HepG2 (cell line): ENCODE measurements around the gene MSI2. TPM values are rescaled to one million over a fixed set of nuclear protein-coding genes. Genes with fewer than 3 reads are reported as not detected.

Experiments
- ATAC-seq: fragments of 200-7000 bp; cut with Tn5 transposase; 3 replicates; pipeline ENCODE4 v1.9.1; 2020; ENCODE audit warnings: mild to moderate bottlenecking, moderate library complexity
- BruUV-seq: library from RNA; stranded (reverse); fragments of 400-500 nt; replicated peaks from 2 replicates; lab custom pipeline; 2021; lab: Mats Ljungman, UMichigan
- CTCF ChIA-PET: fragments of 300-600 bp; formaldehyde crosslinking; extraction: SDS; loops from one replicate; lab custom pipeline; 2021; ENCODE audit warnings: low total read pairs, inconsistent platforms, low intra/inter-chr PET ratio; lab: Yijun Ruan, JAX
- POLR2A ChIA-PET: fragments of 350-600 bp; sonication (Branson Sonifier 250); formaldehyde crosslinking; loops from one replicate; lab custom pipeline; 2020; ENCODE audit warnings: antibody characterized with exemption, inconsistent platforms; lab: Yijun Ruan, JAX
- DNase-seq: peaks from one replicate; pipeline ENCODE4 v3.0.0-alpha.2; 2015; ENCODE audit warnings: low spot score
- FAIRE-seq: peaks from 3 replicates; lab custom pipeline; 2011; peaks lifted over from hg19 to GRCh38; lab: Jason Lieb, UNC
- H2AFZ ChIP-seq: one replicate; pipeline ENCODE4 v1.6.1; 2011; ENCODE audit warnings: low read length, inconsistent platforms
- H3K27ac ChIP-seq: fragments of 300-600 bp; 3 replicates; pipeline ENCODE4 v1.8.0; 2011; ENCODE audit warnings: mixed run types, mild to moderate bottlenecking, mixed read lengths, low read length, inconsistent platforms; ENCODE audit not compliant: insufficient read depth; ENCODE audit errors: extremely low read length
- H3K27me3 ChIP-seq, 2 experiments: fragments of 200-600 bp in 1 of 2; 2 replicates in 1 of 2; 3 replicates in 1 of 2; pipeline versions ENCODE4 v1.6.0 to v1.8.0; 2011; ENCODE audit warnings: low read length in 2 of 2, mild to moderate bottlenecking in 2 of 2, moderate library complexity in 2 of 2, inconsistent platforms in 1 of 2; ENCODE audit not compliant: insufficient read depth in 2 of 2, control insufficient read depth in 1 of 2
- H3K36me3 ChIP-seq, 2 experiments: fragments of 200-600 bp in 1 of 2; replicated peaks in 1 of 2; 2 replicates in 1 of 2; 3 replicates in 1 of 2; pipeline versions ENCODE4 v1.5.1 to v1.8.0; 2011; ENCODE audit warnings: low read length in 2 of 2, inconsistent platforms in 1 of 2; ENCODE audit not compliant: insufficient read depth in 2 of 2, control insufficient read depth in 1 of 2
- H3K4me1 ChIP-seq: 2 replicates; pipeline ENCODE4 v1.5.1; 2012; ENCODE audit warnings: low read length, inconsistent platforms; ENCODE audit not compliant: insufficient read depth
- H3K4me2 ChIP-seq: 2 replicates; pipeline ENCODE4 v1.6.0; 2011; ENCODE audit warnings: low read depth, low read length, inconsistent platforms
- H3K4me3 ChIP-seq, 3 experiments: fragments of 200-600 bp in 1 of 3; sonication (generic), shearing (Covaris generic) in 1 of 3; replicated peaks in 1 of 3; 2 replicates each; pipeline ENCODE4 v1.5.1; 2011 to 2016; ENCODE audit warnings: low read length in 3 of 3, inconsistent platforms in 2 of 3, low read depth in 2 of 3, mild to moderate bottlenecking in 2 of 3, control low read depth in 1 of 3, mixed read lengths in 1 of 3; ENCODE audit not compliant: insufficient read depth in 1 of 3
- H3K79me2 ChIP-seq: one replicate; pipeline ENCODE4 v1.6.1; 2011; ENCODE audit warnings: low read length, inconsistent platforms; ENCODE audit not compliant: insufficient read depth
- H3K9ac ChIP-seq: 2 replicates; pipeline ENCODE4 v1.6.0; 2011; ENCODE audit warnings: mild to moderate bottlenecking, low read depth, low read length, inconsistent platforms; ENCODE audit not compliant: insufficient read depth
- H3K9me3 ChIP-seq: 2 replicates; pipeline ENCODE4 v1.5.1; 2012; ENCODE audit warnings: mild to moderate bottlenecking, low read length
- H4K20me1 ChIP-seq: 2 replicates; pipeline ENCODE4 v1.6.0; 2011; ENCODE audit warnings: inconsistent platforms, mild to moderate bottlenecking, low read length, moderate library complexity; ENCODE audit not compliant: insufficient read depth
- ASH2L ChIP-seq: fragments of 300-600, 200-600 bp; sonication (generic); IDR thresholded peaks from 2 replicates; pipeline ENCODE4 v1.7.0; 2017; ENCODE audit warnings: low read depth, mild to moderate bottlenecking, moderate library complexity, mixed read lengths, low read length; ENCODE audit not compliant: insufficient read length
- CREM ChIP-seq, 2 experiments: sonication (generic) in 1 of 2; formaldehyde crosslinking in 1 of 2; IDR thresholded peaks; 2 replicates each; pipeline versions ENCODE4 v1.4.0 to v1.6.1; 2016 to 2020; ENCODE audit warnings: antibody characterized with exemption in 1 of 2, mild to moderate bottlenecking in 1 of 2, missing genetic modification reagents in 1 of 2
- DBP ChIP-seq: sonication (generic); formaldehyde crosslinking; IDR thresholded peaks from 2 replicates; pipeline ENCODE4 v1.4.0; 2020; ENCODE audit warnings: missing genetic modification reagents; ENCODE audit errors: not compliant biosample characterization
- ETS1 ChIP-seq: sonication (generic); formaldehyde crosslinking; IDR thresholded peaks from 2 replicates; pipeline ENCODE4 v1.4.0; 2020; ENCODE audit warnings: missing genetic modification reagents
- GATA4 ChIP-seq: sonication (generic); IDR thresholded peaks from 2 replicates; pipeline ENCODE4 v1.6.1; 2016; ENCODE audit warnings: antibody characterized with exemption, low read depth, borderline replicate concordance
- HNF4A ChIP-seq: sonication (generic); formaldehyde crosslinking; IDR thresholded peaks from 2 replicates; pipeline ENCODE4 v1.4.0; 2020; ENCODE audit warnings: missing genetic modification reagents
- PAX8 ChIP-seq: sonication (generic); formaldehyde crosslinking; IDR thresholded peaks from 2 replicates; pipeline ENCODE4 v1.8.0; 2022; ENCODE audit warnings: mild to moderate bottlenecking, missing genetic modification reagents, borderline replicate concordance
- POGK ChIP-seq: sonication (generic); formaldehyde crosslinking; conservative IDR thresholded peaks from 2 replicates; pipeline ENCODE4 v1.8.0; 2022; ENCODE audit warnings: mild to moderate bottlenecking, moderate library complexity, missing genetic modification reagents
- PPARG ChIP-seq: conservative IDR thresholded peaks from 2 replicates; pipeline ENCODE4 v1.6.1; 2016; ENCODE audit warnings: missing biosample characterization, missing genetic modification reagents
- SALL1 ChIP-seq: sonication (generic); formaldehyde crosslinking; IDR thresholded peaks from 2 replicates; pipeline ENCODE4 v1.8.0; 2022; ENCODE audit warnings: mild to moderate bottlenecking, missing genetic modification reagents
- SIX4 ChIP-seq: sonication (generic); formaldehyde crosslinking; IDR thresholded peaks from 2 replicates; pipeline ENCODE4 v1.4.0; 2020; ENCODE audit warnings: missing genetic modification reagents
- ZMYM2 ChIP-seq: sonication (generic); formaldehyde crosslinking; IDR thresholded peaks from 2 replicates; pipeline ENCODE4 v1.8.0; 2022; ENCODE audit warnings: mild to moderate bottlenecking, missing genetic modification reagents
- ZNF639 ChIP-seq: conservative IDR thresholded peaks from 2 replicates; pipeline ENCODE4 v1.6.1; 2018; ENCODE audit warnings: missing genetic modification reagents
- ZNF687 ChIP-seq: sonication (generic); formaldehyde crosslinking; IDR thresholded peaks from 2 replicates; pipeline ENCODE4 v1.5.1; 2020; ENCODE audit warnings: mild to moderate bottlenecking, missing genetic modification reagents, moderate library complexity
- WGBS: methylation state at CpG from one replicate; pipeline ENCODE4 v1.1.6; 2017; ENCODE audit warnings: low lambda C conversion rate; 5-methylcytosine and 5-hydroxymethylcytosine counted together
- in situ Hi-C: cut with HindIII; loops from 2 replicates; pipeline ENCODE4 v1.10.0; 2017; ENCODE audit warnings: low pct_unique_long_range_greater_than_20kb; ENCODE audit not compliant: extremely low pct_ligation_motif_present
- intact Hi-C: fragments of 100-400 bp; cut with micrococcal nuclease; formaldehyde crosslinking; loops from one replicate; pipeline ENCODE4 v1.10.0; 2022; ENCODE audit not compliant: unreplicated experiment
- polyA plus RNA-seq, 8 experiments: library from polyadenylated mRNA; depleted of rRNA in 3 of 8; stranded (reverse) in 7 of 8; unstranded in 1 of 8; fragments of >200 nt; fragmentation: Illumina TruSeq in 4 of 8; extraction: Trizol in 4 of 8; gene quantifications; 2 replicates each; pipeline versions ENCODE4 v1.2.1 to v1.2.3, GENCODE V29; 2011 to 2016; ENCODE audit warnings: low read depth in 4 of 8, missing spikeins in 1 of 8, mixed read lengths in 1 of 8; ENCODE audit not compliant: insufficient read depth in 1 of 8
- total RNA-seq, 5 experiments: library from RNA; depleted of rRNA; stranded (reverse); fragments of >200 nt; fragmentation: Illumina TruSeq; extraction: Trizol; gene quantifications; 2 replicates each; pipeline ENCODE4 v1.2.3, GENCODE V29; 2016; ENCODE audit warnings: low read depth in 1 of 5

The MSI2 gene
- total and polyA plus RNA-seq, 2 of the 13 experiments (the other 11 are each of a cell fraction or from before 2014, with no cell fraction given), result 77.5 to 78.4 TPM

GRCh38 chr17:57373048-57373447, 116.7 kb downstream of the MSI2 start:
- 80% methylated on average over 4 of the region's 4 CpGs for WGBS
- no peaks in the 10 kb centered on the region for H3K27me3 ChIP-seq
- H3K4me3 ChIP-seq, result no peak overlapping the region
- ATAC-seq (no peak), DNase-seq (peak; percentile 49), FAIRE-seq (no peak)
- no peak overlapping the region for H2AFZ ChIP-seq
- peak overlapping the region; percentile 57 for H3K27ac ChIP-seq
- in situ Hi-C loops (no loop called here), intact Hi-C loops (loop anchor here (5.0 kb wide), 2 partner anchors 36 to 84 kb away; no protein-coding TSS in a partner anchor)
- H3K4me2 ChIP-seq, result peak overlapping the region; percentile 49
- no TSS peak for BruUV-seq
- H3K79me2 ChIP-seq, result peaks cover 34% of the 10 kb centered on the region
- H3K9me3 ChIP-seq, result peaks cover 6% of the 10 kb centered on the region; the same call in 1 of the 2 replicates
- ChIA-PET CTCF (no interaction called here), POLR2A (interaction anchor here (0.6 to 2.4 kb wide), 5 partner anchors 35 to 145 kb away, joined by 3 to 20 read pairs (median 3); no protein-coding TSS in a partner anchor)
- no peak overlapping the region; the same call in 1 of the 2 replicates for H3K9ac ChIP-seq
- H4K20me1 ChIP-seq, result no peaks in the 10 kb centered on the region; the same call in 1 of the 2 replicates
- H3K4me1 ChIP-seq, result peaks cover 93% of the 10 kb centered on the region
- no peaks in the 10 kb centered on the region; a peak in 2 of 5 replicates for H3K36me3 ChIP-seq
- TF ChIP-seq ZMYM2 (peak; percentile 83), HNF4A (CRISPR knock-in tag) (peak; percentile 17; the same call in 1 of the 2 replicates), ZNF687 (CRISPR knock-in tag) (peak; percentile 35; the same call in 1 of the 2 replicates), POGK (no peak), PPARG (peak; percentile 59; the same call in 1 of the 2 replicates), PAX8 (CRISPR knock-in tag) (no peak), ASH2L (no peak), GATA4 (0 out of 2 replicates have a peak, but pooled peaks have one; percentile 31), DBP (CRISPR knock-in tag) (no peak), ZNF639 (CRISPR knock-in tag) (peak; percentile 32; the same call in 1 of the 2 replicates), SALL1 (no peak; the same call in 1 of the 2 replicates), CREM (IDR thresholded peaks at IDR 0.05) (peak; percentile 48; the same call in 1 of the 2 replicates), CREM (CRISPR knock-in tag; IDR thresholded peaks at IDR 0.05) (no peak), SIX4 (CRISPR knock-in tag) (peak; percentile 98), ETS1 (CRISPR knock-in tag) (no peak)
